IMR-90 (cell line): ENCODE results near the gene IGF2R. TPM values are rescaled to one million over a fixed set of nuclear protein-coding genes. Genes with fewer than 3 reads are reported as not detected.

Source experiments
- ATAC-seq: fragments of 200-7000 bp; cut with Tn5 transposase; 2 replicates; pipeline ENCODE4 v1.9.1; 2020; ENCODE audit warnings: low read depth, mild to moderate bottlenecking, moderate library complexity
- BruUV-seq: library from RNA; stranded (reverse); fragments of 400-500 nt; replicated peaks from 2 replicates; lab custom pipeline; 2021; lab: Mats Ljungman, UMichigan
- CTCF ChIA-PET: fragments of 300-600 bp; formaldehyde crosslinking; extraction: SDS; loops from one replicate; lab custom pipeline; 2021; ENCODE audit warnings: antibody characterized with exemption; lab: Yijun Ruan, JAX
- POLR2A ChIA-PET: fragments of 300-600 bp; sonication (Branson Sonifier 250); formaldehyde crosslinking; loops from one replicate; lab custom pipeline; 2022; ENCODE audit warnings: antibody characterized with exemption; ENCODE audit not compliant: unreplicated experiment; lab: Charles Lee
- DNase-seq: peaks from one replicate; pipeline ENCODE4 v3.0.0; 2013
- H2AFZ ChIP-seq: replicated peaks from 2 replicates; pipeline ENCODE3; 2013; ENCODE audit warnings: low read length, mild to moderate bottlenecking; ENCODE audit not compliant: poor library complexity
- H2AK5ac ChIP-seq: 2 replicates; pipeline ENCODE4 v1.6.1; 2013; ENCODE audit warnings: low read depth, low read length, inconsistent platforms
- H2AK9ac ChIP-seq: replicated peaks from 2 replicates; pipeline ENCODE3; 2013; ENCODE audit warnings: mild to moderate bottlenecking, low read depth, low read length, moderate library complexity; ENCODE audit not compliant: poor library complexity
- H2BK120ac ChIP-seq: 2 replicates; pipeline ENCODE4 v1.6.1; 2013; ENCODE audit warnings: low read depth, low read length, inconsistent platforms
- H2BK15ac ChIP-seq: 3 replicates; pipeline ENCODE4 v1.6.1; 2013; ENCODE audit warnings: low read depth, low read length, inconsistent platforms
- H2BK20ac ChIP-seq: 2 replicates; pipeline ENCODE4 v1.6.1; 2013; ENCODE audit warnings: low read depth, mild to moderate bottlenecking, inconsistent platforms, low read length, moderate library complexity
- H2BK5ac ChIP-seq: 2 replicates; pipeline ENCODE4 v1.6.1; 2013; ENCODE audit warnings: mild to moderate bottlenecking, low read depth, low read length, inconsistent platforms; ENCODE audit not compliant: poor library complexity, severe bottlenecking
- H3K14ac ChIP-seq: replicated peaks from 2 replicates; pipeline ENCODE4 v1.6.1; 2013; ENCODE audit warnings: low read depth, low read length, inconsistent platforms
- H3K18ac ChIP-seq: 2 replicates; pipeline ENCODE4 v1.6.1; 2013; ENCODE audit warnings: low read depth, low read length, control low read depth
- H3K23ac ChIP-seq: 2 replicates; pipeline ENCODE4 v1.6.1; 2013; ENCODE audit warnings: low read depth, low read length, inconsistent platforms
- H3K27ac ChIP-seq: 2 replicates; pipeline ENCODE4 v1.5.1; 2013; ENCODE audit warnings: mild to moderate bottlenecking, control low read depth, low read length; ENCODE audit not compliant: insufficient read depth
- H3K27me3 ChIP-seq: 2 replicates; pipeline ENCODE4 v1.6.1; 2013; ENCODE audit warnings: low read length; ENCODE audit not compliant: control insufficient read depth, insufficient read depth
- H3K36me3 ChIP-seq: 2 replicates; pipeline ENCODE4 v1.6.1; 2013; ENCODE audit warnings: low read length, mixed read lengths; ENCODE audit not compliant: control insufficient read depth, insufficient read depth
- H3K4ac ChIP-seq: 2 replicates; pipeline ENCODE4 v1.6.1; 2013; ENCODE audit warnings: low read depth, low read length, inconsistent platforms
- H3K4me1 ChIP-seq: 2 replicates; pipeline ENCODE4 v1.6.1; 2013; ENCODE audit warnings: low read length, mixed read lengths; ENCODE audit not compliant: control insufficient read depth, insufficient read depth
- H3K4me2 ChIP-seq: 2 replicates; pipeline ENCODE4 v1.6.1; 2013; ENCODE audit warnings: low read depth, mild to moderate bottlenecking, control low read depth, low read length, moderate library complexity
- H3K4me3 ChIP-seq: 2 replicates; pipeline ENCODE4 v1.5.1; 2013; ENCODE audit warnings: low read depth, mild to moderate bottlenecking, control low read depth, low read length, moderate library complexity; ENCODE audit not compliant: insufficient read depth
- H3K56ac ChIP-seq: 2 replicates; pipeline ENCODE4 v1.6.1; 2013; ENCODE audit warnings: low read length, inconsistent platforms; ENCODE audit not compliant: insufficient read depth; ENCODE audit errors: extremely low read depth
- H3K79me1 ChIP-seq, 2 experiments: 2 replicates each; pipeline ENCODE4 v1.6.1; 2013; ENCODE audit warnings: low read length in 2 of 2, inconsistent platforms in 1 of 2, low read depth in 1 of 2
- H3K9ac ChIP-seq: 2 replicates; pipeline ENCODE4 v1.6.1; 2013; ENCODE audit warnings: low read depth, low read length, control low read depth
- H3K9me1 ChIP-seq: 2 replicates; pipeline ENCODE4 v1.6.1; 2013; ENCODE audit warnings: low read length, inconsistent platforms; ENCODE audit not compliant: insufficient read depth
- H3K9me3 ChIP-seq: 2 replicates; pipeline ENCODE4 v1.6.1; 2013; ENCODE audit warnings: low read length; ENCODE audit not compliant: control insufficient read depth, insufficient read depth
- H4K20me1 ChIP-seq: 2 replicates; pipeline ENCODE4 v1.6.1; 2013; ENCODE audit warnings: low read length, inconsistent platforms; ENCODE audit not compliant: insufficient read depth
- H4K5ac ChIP-seq: 2 replicates; pipeline ENCODE4 v1.6.1; 2013; ENCODE audit warnings: mild to moderate bottlenecking, low read depth, low read length, control low read depth
- H4K8ac ChIP-seq, 2 experiments: 2 replicates each; pipeline ENCODE4 v1.6.1; 2013; ENCODE audit warnings: low read depth in 2 of 2, low read length in 2 of 2, control low read depth in 1 of 2, inconsistent platforms in 1 of 2
- H4K91ac ChIP-seq: 2 replicates; pipeline ENCODE4 v1.6.1; 2013; ENCODE audit warnings: low read depth, low read length, inconsistent platforms; ENCODE audit not compliant: insufficient read depth
- BHLHE40 ChIP-seq: fragments of 150-350 bp; IDR thresholded peaks from 2 replicates; pipeline ENCODE4 v1.6.1; 2016; ENCODE audit warnings: mild to moderate bottlenecking, low read depth, low read length
- CEBPB ChIP-seq: IDR thresholded peaks from 2 replicates; pipeline ENCODE4 v1.6.1; 2012; ENCODE audit warnings: low read depth, low read length, improper control_type of control experiment
- CHD1 ChIP-seq: IDR thresholded peaks from 2 replicates; pipeline ENCODE4 v1.6.1; 2012; ENCODE audit warnings: low read depth, low read length, improper control_type of control experiment
- CTCF ChIP-seq: conservative IDR thresholded peaks from 2 replicates; pipeline ENCODE4 v1.5.1; 2012; ENCODE audit warnings: mild to moderate bottlenecking, low read depth, low read length, improper control_type of control experiment
- ELK1 ChIP-seq: fragments of 150-350 bp; IDR thresholded peaks from 2 replicates; pipeline ENCODE4 v1.6.1; 2016; ENCODE audit warnings: low read depth, mild to moderate bottlenecking, low read length, moderate library complexity, borderline replicate concordance
- FOS ChIP-seq: fragments of 150-350 bp; IDR thresholded peaks from 2 replicates; pipeline ENCODE4 v1.6.1; 2016; ENCODE audit warnings: low read depth, low read length
- MAFK ChIP-seq: IDR thresholded peaks from 2 replicates; pipeline ENCODE4 v1.6.1; 2012; ENCODE audit warnings: low read depth, low read length, improper control_type of control experiment
- MAZ ChIP-seq: IDR thresholded peaks from 2 replicates; pipeline ENCODE4 v1.6.1; 2012; ENCODE audit warnings: low read depth, mild to moderate bottlenecking, low read length, improper control_type of control experiment, moderate library complexity, borderline replicate concordance
- MXI1 ChIP-seq: IDR thresholded peaks from 2 replicates; pipeline ENCODE4 v1.6.1; 2012; ENCODE audit warnings: low read depth, mild to moderate bottlenecking, low read length, moderate library complexity, borderline replicate concordance
- NFE2L2 ChIP-seq: fragments of 150-350 bp; IDR thresholded peaks from 2 replicates; pipeline ENCODE4 v1.6.1; 2016; ENCODE audit warnings: low read depth, mild to moderate bottlenecking, low read length
- POLR2A ChIP-seq: IDR thresholded peaks from 2 replicates; pipeline ENCODE4 v1.6.1; 2012; ENCODE audit warnings: mild to moderate bottlenecking, low read depth, low read length
- RAD21 ChIP-seq: IDR thresholded peaks from 2 replicates; pipeline ENCODE4 v1.6.1; 2012; ENCODE audit warnings: low read length, improper control_type of control experiment
- RCOR1 ChIP-seq: IDR thresholded peaks from 2 replicates; pipeline ENCODE4 v1.6.1; 2012; ENCODE audit warnings: mild to moderate bottlenecking, low read length, improper control_type of control experiment; ENCODE audit not compliant: insufficient replicate concordance
- RFX5 ChIP-seq: IDR thresholded peaks from 2 replicates; pipeline ENCODE4 v1.8.0; 2012; ENCODE audit warnings: low read depth, mild to moderate bottlenecking, low read length, moderate library complexity
- SMC3 ChIP-seq: fragments of 150-350 bp; IDR thresholded peaks from 2 replicates; pipeline ENCODE4 v1.6.1; 2016; ENCODE audit warnings: low read depth, mild to moderate bottlenecking, antibody characterized with exemption, low read length, moderate library complexity
- USF2 ChIP-seq: fragments of 150-350 bp; IDR thresholded peaks from 2 replicates; pipeline ENCODE4 v1.6.1; 2017; ENCODE audit warnings: mild to moderate bottlenecking, antibody characterized with exemption, low read length, low read depth
- WGBS, 2 experiments: methylation state at CpG; one replicate each; pipeline versions ENCODE4 v1.1.5 to v1.1.7; 2013; ENCODE audit warnings: missing lambda C conversion rate in 2 of 2; ENCODE audit not compliant: insufficient read length in 1 of 2; ENCODE audit errors: extremely low coverage in 2 of 2; 5-methylcytosine and 5-hydroxymethylcytosine counted together
- dilution Hi-C: fragments of 300-500 bp; cut with HindIII; formaldehyde crosslinking; loops from one replicate; pipeline ENCODE4 v1.14.3; 2018; ENCODE audit warnings: low sequenced_read_pairs; ENCODE audit not compliant: unreplicated experiment
- in situ Hi-C: fragments of 300-500 bp; cut with MboI; formaldehyde crosslinking; loops from 3 replicates; pipeline ENCODE4 v1.14.3; 2019; ENCODE audit warnings: low sequenced_read_pairs, inconsistent platforms, mixed read lengths
- intact Hi-C: fragments of 100-400 bp; cut with micrococcal nuclease; formaldehyde crosslinking; loops from 2 replicates; pipeline ENCODE4 v1.10.0; 2022
- polyA plus RNA-seq, 3 experiments: library from polyadenylated mRNA; depleted of rRNA; stranded (reverse); fragments of >200 nt; gene quantifications; 2 replicates each; pipeline ENCODE4 v1.2.3, GENCODE V29; 2012; ENCODE audit warnings: low replicate concordance in 1 of 3
- total RNA-seq: library from RNA; depleted of rRNA; stranded (reverse); fragments of >200 nt; gene quantifications from 2 replicates; pipeline ENCODE4 v1.2.3, GENCODE V29; 2012

Gene IGF2R
- total and polyA plus RNA-seq, 2 of the 4 experiments (the other 2 are of a cell fraction) = 33.2 to 41.4 TPM

GRCh38 chr6:160082627-160083026, 113.7 kb downstream of the IGF2R start:
- in situ Hi-C loops (no loop called here), intact Hi-C loops (no loop called here), dilution Hi-C loops (no loop called here)
- POLR2A ChIA-PET = no interaction called here
- Histone ChIP-seq H3K18ac (no peak overlapping the region), H3K4me3 (no peak overlapping the region), H2BK20ac (no peak overlapping the region), H3K36me3 (peaks cover 64% of the 10 kb centered on the region), H3K9me3 (no peaks in the 10 kb centered on the region), H3K56ac (no peak overlapping the region), H3K4me1 (peaks cover 6% of the 10 kb centered on the region), H4K8ac (no peak overlapping the region), H2BK15ac (no peak overlapping the region), H4K20me1 (no peaks in the 10 kb centered on the region), H2BK120ac (no peak overlapping the region), H2BK5ac (no peak overlapping the region), H2AK9ac (no peak overlapping the region), H3K9me1 (peaks cover 20% of the 10 kb centered on the region), H3K23ac (no peak overlapping the region), H2AFZ (no peak overlapping the region), H3K4ac (no peak overlapping the region), H3K27ac (no peak overlapping the region), H3K4me2 (no peak overlapping the region), H4K91ac (no peak overlapping the region), H4K5ac (no peak overlapping the region), H3K79me1 (peaks cover 11 to 17% of the 10 kb centered on the region in 2 experiments), H2AK5ac (no peak overlapping the region), H3K9ac (no peak overlapping the region), H3K27me3 (no peaks in the 10 kb centered on the region), H3K14ac (no peak overlapping the region)
- WGBS, 2 experiments = 93% methylated on average over 4 of the region's 8 CpGs; no CpG with 5 or more reads in 1 of the 2 experiments
- CTCF ChIA-PET = interaction anchor here (1.4 kb wide), 1 partner anchor 373 kb away, joined by 4 read pairs; no protein-coding TSS in a partner anchor
- no TSS peak for BruUV-seq
- ATAC-seq = no peak
- no peak for TF ChIP-seq MXI1
- TF ChIP-seq BHLHE40 = no peak
- no peak for TF ChIP-seq FOS
- TF ChIP-seq CEBPB = no peak
- no peak for TF ChIP-seq NFE2L2
- TF ChIP-seq USF2 = no peak
- no peak for TF ChIP-seq ELK1
- TF ChIP-seq MAZ = no peak
- TF ChIP-seq CHD1 = no peak
- TF ChIP-seq RAD21 = no peak
- TF ChIP-seq SMC3 = no peak
- TF ChIP-seq POLR2A = no peak
- TF ChIP-seq CTCF = no peak
- TF ChIP-seq RFX5 = no peak
- no peak for TF ChIP-seq RCOR1
- TF ChIP-seq MAFK = no peak
- no peak for DNase-seq
